Measurements from ENCODE around the gene ZSCAN29. TPM values are rescaled to one million over a fixed set of nuclear protein-coding genes. Genes with fewer than 3 reads are reported as not detected.

Gene ZSCAN29
- total and polyA plus RNA-seq, 2 of the 13 experiments (the other 11 are each of a cell fraction or from before 2014, with no cell fraction given), result 8.3 to 27.4 TPM

GRCh38 chr15:43329960-43330779 is 40.7 kb downstream of the ZSCAN29 start, which contains the start of gene LCMT2:
TSS of gene LCMT2 (minus strand) at chr15:43330573. CDS start at chr15:43330489, 84 bp downstream.
- peak within 1 kb of the TSS; percentile 63 to 75 (median 74) for H3K4me3 ChIP-seq (replicated peaks in 1 of 3; ENCODE audit: insufficient read depth in 1 of 3, low read depth in 2 of 3, low read length in 3 of 3)
- H3K27ac ChIP-seq (ENCODE audit: extremely low read length, insufficient read depth, low read length), result peak within 1 kb of the TSS; percentile 91
- peak within 1 kb of the TSS; percentile 77 for H3K9ac ChIP-seq (ENCODE audit: insufficient read depth, low read depth, low read length)
- DNase-seq (ENCODE audit: low spot score) (peak; percentile 95), FAIRE-seq (peak; percentile 98), ATAC-seq (peak; percentile 98)
- H3K27me3 ChIP-seq (ENCODE audit: control insufficient read depth in 1 of 2, insufficient read depth in 2 of 2, low read length in 2 of 2), result peaks cover 0 to under 1% of the 10 kb centered on the region in 2 experiments; a peak in 2 of 5 replicates
- POLR2A ChIA-PET, result interaction anchor here (0.8 kb wide), 2 partner anchors 40 to 41 kb away, joined by 3 to 5 read pairs; partner anchors contain the start of genes TUBGCP4 and ZSCAN29
- BruUV-seq (replicated peaks), result TSS peak; percentile 68
- H3K9me3 ChIP-seq (ENCODE audit: low read length), result no peaks in the 10 kb centered on the region
- 1% methylated on average over 38 of the region's 86 CpGs for WGBS (ENCODE audit: low lambda C conversion rate)
- peaks cover 32% of the 10 kb centered on the region for H3K4me1 ChIP-seq (ENCODE audit: insufficient read depth, low read length)
- peaks cover 0 to 2% of the 10 kb centered on the region in 2 experiments; a peak in 1 of 5 replicates for H3K36me3 ChIP-seq (replicated peaks in 1 of 2; ENCODE audit: control insufficient read depth in 1 of 2, insufficient read depth in 2 of 2, low read length in 2 of 2)
- in situ Hi-C loops (cut with HindIII; ENCODE audit: extremely low pct_ligation_motif_present, low pct_unique_long_range_greater_than_20kb) (no loop called here), intact Hi-C loops (cut with micrococcal nuclease; ENCODE audit: unreplicated experiment) (no loop called here)
- CTCF ChIA-PET (ENCODE audit: low intra/inter-chr PET ratio, low total read pairs), result no interaction called here
- H4K20me1 ChIP-seq (ENCODE audit: insufficient read depth, low read length), result no peaks in the 10 kb centered on the region
- H2AFZ ChIP-seq (ENCODE audit: low read length), result peak within 1 kb of the TSS; percentile 56
- peak within 1 kb of the TSS; percentile 96 for H3K4me2 ChIP-seq (ENCODE audit: low read depth, low read length)
- H3K79me2 ChIP-seq (ENCODE audit: insufficient read depth, low read length), result peaks cover 14% of the 10 kb centered on the region
- TF ChIP-seq ZNF558 (CRISPR knock-in tag; IDR thresholded peaks at IDR 0.05; ENCODE audit: borderline replicate concordance) (peak; percentile 84; the same call in 1 of the 2 replicates), ZNF761 (CRISPR knock-in tag; conservative IDR thresholded peaks at IDR 0.05) (no peak), ZNF331 (CRISPR knock-in tag; IDR thresholded peaks at IDR 0.05) (peak; percentile 60; the same call in 1 of the 2 replicates), MXI1 (IDR thresholded peaks at IDR 0.05; ENCODE audit: borderline replicate concordance, low read depth, low read length) (peak; percentile 78; the same call in 1 of the 3 replicates), SIN3B (IDR thresholded peaks at IDR 0.05; ENCODE audit: low read length) (no peak), CAMTA2 (CRISPR knock-in tag; IDR thresholded peaks at IDR 0.05; ENCODE audit: borderline replicate concordance) (peak; percentile 94), NFATC3 (CRISPR knock-in tag; IDR thresholded peaks at IDR 0.05) (0 out of 2 replicates have a peak, but pooled peaks have one; percentile 33), ZNF781 (CRISPR knock-in tag; IDR thresholded peaks at IDR 0.05; ENCODE audit: borderline replicate concordance, not compliant biosample characterization) (peak; percentile 87), ZNF142 (CRISPR knock-in tag; IDR thresholded peaks at IDR 0.05) (peak; percentile 85), ZNF543 (CRISPR knock-in tag; IDR thresholded peaks at IDR 0.05) (peak; percentile 31; the same call in 1 of the 2 replicates), MATR3 (CRISPR knock-in tag; IDR thresholded peaks at IDR 0.05) (no peak), SPEN (CRISPR knock-in tag; IDR thresholded peaks at IDR 0.05; ENCODE audit: low read depth) (peak; percentile 62; the same call in 1 of the 2 replicates), ATF5 (CRISPR knock-in tag; IDR thresholded peaks at IDR 0.05; ENCODE audit: low read depth) (no peak), KLF9 (CRISPR knock-in tag; IDR thresholded peaks at IDR 0.05; ENCODE audit: low read depth) (no peak), AKAP8 (CRISPR knock-in tag; IDR thresholded peaks at IDR 0.05) (no peak), KLF12 (CRISPR knock-in tag; IDR thresholded peaks at IDR 0.05; ENCODE audit: borderline replicate concordance) (no peak; the same call in 1 of the 2 replicates), ATF3 (CRISPR knock-in tag; IDR thresholded peaks at IDR 0.05) (no peak; the same call in 1 of the 2 replicates)

Measured in HepG2 (cell line).